Mucosa of descending colon (tissue), 3 donors: ENCODE measurements around the gene CNP. TPM values are rescaled to one million over a fixed set of nuclear protein-coding genes. Genes with fewer than 3 reads are reported as not detected.

ENCODE experiments used
- ATAC-seq: fragments of 200-7000 bp; cut with Tn5 transposase; one replicate; pipeline ENCODE4 v1.9.1; 2020; ENCODE audit warnings: mild to moderate bottlenecking, moderate library complexity
- DNase-seq, 3 donors: peaks; one replicate each; pipeline ENCODE4 v3.0.0-alpha.2; 2020
- H3K36me3 ChIP-seq: fragments of 200-600 bp; one replicate; pipeline ENCODE4 v1.8.0; 2021; ENCODE audit warnings: low read depth, mild to moderate bottlenecking
- H3K4me1 ChIP-seq: fragments of 200-600 bp; one replicate; pipeline ENCODE4 v1.8.0; 2021; ENCODE audit warnings: low read depth, mild to moderate bottlenecking
- H3K4me3 ChIP-seq: fragments of 200-600 bp; one replicate; pipeline ENCODE4 v1.8.0; 2021; ENCODE audit warnings: mild to moderate bottlenecking
- H3K9me3 ChIP-seq: fragments of 200-600 bp; one replicate; pipeline ENCODE4 v1.8.0; 2021; ENCODE audit warnings: mild to moderate bottlenecking
- intact Hi-C, 2 donors: fragments of 100-400 bp; cut with DNase I in 1 of 2; cut with micrococcal nuclease in 1 of 2; formaldehyde crosslinking; loops; one replicate each; pipeline versions ENCODE4 v1.11.0 to v1.11.1; 2022; cut with DNase I, micrococcal nuclease
- total RNA-seq, 3 donors: library from RNA; stranded (reverse); fragmentation: NEBNext Ultra II Directional in 2 of 3; extraction: Animal tissue kit (Norgen Biotek cat#: 25700) in 2 of 3; gene quantifications; one replicate each; pipeline versions ENCODE4 v1.2.1 to v1.2.4, GENCODE V29; 2021 to 2023
- TF ChIP-seq, protein P1 (sequence below): fragments of 200-600 bp; IDR thresholded peaks from one replicate; pipeline ENCODE4 v1.8.0; 2022; ENCODE audit warnings: antibody characterized with exemption, mild to moderate bottlenecking
- donor health status: DM: no; HTN: no; CAD: no; lungs with moderate emphysema.
- donor health status: DM: no; HTN: no; CAD: no.
- donor health status: DM: no; HTN: yes; CAD: no.

The CNP gene
- total RNA-seq, 3 donors from 2014 or later, result 44.1 to 88.0 (median 51.6) TPM

DNA sequence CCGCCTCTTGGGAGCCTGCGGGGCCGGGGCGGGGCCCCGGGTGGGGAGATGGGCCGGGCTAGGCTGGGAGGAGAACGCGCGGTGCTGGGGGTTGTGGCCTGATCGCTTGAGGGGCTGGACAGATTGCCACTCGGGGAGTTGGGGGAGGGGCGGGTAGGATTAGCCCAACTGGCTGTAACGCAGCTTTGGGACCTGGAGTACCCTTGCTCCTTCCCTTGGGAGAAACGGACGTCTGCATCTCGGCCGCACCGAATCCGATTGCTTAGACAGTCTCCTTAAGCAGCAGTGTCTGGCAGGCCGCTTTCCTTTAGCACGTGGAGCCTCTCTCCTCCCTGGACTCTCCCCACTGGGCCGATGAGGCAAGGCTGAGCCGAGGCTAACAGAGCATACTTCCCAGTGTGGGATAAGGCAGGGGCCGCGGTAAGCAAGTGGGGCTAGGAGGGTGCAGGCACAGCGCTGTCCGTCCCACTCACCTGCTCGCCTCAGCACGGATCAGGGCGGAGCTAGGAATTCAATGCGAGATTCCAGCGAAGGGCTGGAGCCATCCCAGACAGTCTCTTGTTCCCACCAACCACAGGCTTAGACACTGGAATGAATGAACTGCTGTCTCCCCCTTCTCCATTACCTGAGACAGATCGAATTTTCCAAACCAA lies 47.3 kb upstream of the CNP start:
- peak in 1 of 3 donors; percentile 75 for DNase-seq
- TF ChIP-seq, protein P1, sequence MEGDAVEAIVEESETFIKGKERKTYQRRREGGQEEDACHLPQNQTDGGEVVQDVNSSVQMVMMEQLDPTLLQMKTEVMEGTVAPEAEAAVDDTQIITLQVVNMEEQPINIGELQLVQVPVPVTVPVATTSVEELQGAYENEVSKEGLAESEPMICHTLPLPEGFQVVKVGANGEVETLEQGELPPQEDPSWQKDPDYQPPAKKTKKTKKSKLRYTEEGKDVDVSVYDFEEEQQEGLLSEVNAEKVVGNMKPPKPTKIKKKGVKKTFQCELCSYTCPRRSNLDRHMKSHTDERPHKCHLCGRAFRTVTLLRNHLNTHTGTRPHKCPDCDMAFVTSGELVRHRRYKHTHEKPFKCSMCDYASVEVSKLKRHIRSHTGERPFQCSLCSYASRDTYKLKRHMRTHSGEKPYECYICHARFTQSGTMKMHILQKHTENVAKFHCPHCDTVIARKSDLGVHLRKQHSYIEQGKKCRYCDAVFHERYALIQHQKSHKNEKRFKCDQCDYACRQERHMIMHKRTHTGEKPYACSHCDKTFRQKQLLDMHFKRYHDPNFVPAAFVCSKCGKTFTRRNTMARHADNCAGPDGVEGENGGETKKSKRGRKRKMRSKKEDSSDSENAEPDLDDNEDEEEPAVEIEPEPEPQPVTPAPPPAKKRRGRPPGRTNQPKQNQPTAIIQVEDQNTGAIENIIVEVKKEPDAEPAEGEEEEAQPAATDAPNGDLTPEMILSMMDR, result no peak
- intact Hi-C loops, result no loop called here

GRCh38 chr17:41919840-41920579 lies 46.6 kb upstream of the CNP start:
- Histone ChIP-seq H3K36me3 (no peaks in the 10 kb centered on the region), H3K4me3 (peak overlapping the region; percentile 77), H3K4me1 (peaks cover 19% of the 10 kb centered on the region), H3K9me3 (no peaks in the 10 kb centered on the region)
- intact Hi-C loops, result no loop called here
- TF ChIP-seq, protein P1, result no peak
- DNase-seq (peak in 1 of 3 donors; percentile 46), ATAC-seq (no peak)

More for the DNA sequence above, 47.3 kb upstream of the CNP start:
- H3K36me3 ChIP-seq, result no peaks in the 10 kb centered on the region
- peak overlapping the region; percentile 77 for H3K4me3 ChIP-seq
- ATAC-seq, result peak; percentile 57
- peaks cover 22% of the 10 kb centered on the region for H3K4me1 ChIP-seq
- no peaks in the 10 kb centered on the region for H3K9me3 ChIP-seq

DNA sequence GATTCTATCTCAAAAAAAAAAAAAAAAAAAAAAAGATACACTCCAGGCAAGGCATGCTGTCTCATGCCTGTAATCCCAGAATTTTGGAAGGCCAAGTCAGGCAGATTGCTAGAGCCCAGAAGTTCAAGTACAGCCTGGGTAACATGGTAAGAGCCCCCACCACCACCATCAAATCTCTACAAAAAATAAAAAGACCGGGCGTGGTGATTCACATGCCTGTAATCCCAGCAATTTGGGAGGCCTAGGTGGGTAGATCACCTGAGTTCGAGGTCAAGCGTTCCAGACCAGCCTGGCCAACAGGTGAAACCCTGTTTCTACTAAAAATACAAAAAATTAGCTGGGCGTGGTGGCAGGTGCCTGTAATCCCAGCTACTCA lies 46.0 kb upstream of the CNP start:
- Histone ChIP-seq H3K36me3 (no peaks in the 10 kb centered on the region), H3K4me1 (peaks cover 20% of the 10 kb centered on the region), H3K4me3 (no peak overlapping the region), H3K9me3 (no peaks in the 10 kb centered on the region)
- TF ChIP-seq, protein P1, result no peak
- ATAC-seq (no peak), DNase-seq (no peak)
- intact Hi-C loops, result no loop called here

GRCh38 chr17:41925991-41926590 lies 40.5 kb upstream of the CNP start:
- peaks cover 22% of the 10 kb centered on the region for H3K4me1 ChIP-seq
- intact Hi-C loops, result no loop called here

DNA sequence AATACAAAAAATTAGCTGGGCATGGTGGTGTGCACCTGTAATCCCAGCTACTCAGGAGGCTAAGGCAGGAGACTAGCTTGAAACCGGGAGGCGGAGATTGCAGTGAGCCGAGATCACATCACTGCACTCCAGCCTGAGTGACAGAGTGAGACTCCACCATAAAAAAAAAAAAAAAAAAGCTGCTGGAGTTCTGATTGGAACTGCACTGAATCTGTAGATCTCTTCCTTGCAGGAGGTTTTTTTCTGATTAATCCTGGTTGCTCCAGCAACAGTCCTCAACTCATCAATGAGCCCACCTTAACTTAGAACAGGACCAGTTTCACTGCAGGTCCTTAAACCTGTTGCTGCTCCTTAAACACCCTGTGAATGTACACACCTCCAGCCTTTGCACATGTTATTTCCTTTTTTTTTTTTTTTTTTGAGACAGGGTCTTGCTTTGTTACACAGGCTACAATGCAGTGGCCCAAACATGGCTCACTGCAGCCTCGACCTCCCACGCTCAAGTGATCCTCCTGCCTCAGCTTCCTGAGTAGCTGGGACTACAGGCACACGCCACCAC lies 37.8 kb upstream of the CNP start:
- no peak overlapping the region for H3K4me3 ChIP-seq
- intact Hi-C loops, result no loop called here
- no peak for DNase-seq
- ATAC-seq, result no peak
- TF ChIP-seq, protein P1, result no peak
- H3K36me3 ChIP-seq, result no peaks in the 10 kb centered on the region
- H3K9me3 ChIP-seq, result no peaks in the 10 kb centered on the region
- peaks cover 22% of the 10 kb centered on the region for H3K4me1 ChIP-seq

More at GRCh38 chr17:41925991-41926590, 40.5 kb upstream of the CNP start:
- H3K36me3 ChIP-seq, result no peaks in the 10 kb centered on the region
- ATAC-seq (no peak), DNase-seq (peak in 2 of 3 donors; percentile 44 to 50)
- H3K4me3 ChIP-seq, result no peak overlapping the region
- TF ChIP-seq, protein P1, result no peak
- no peaks in the 10 kb centered on the region for H3K9me3 ChIP-seq
